HG02610 (cell line): ENCODE results near the gene BTG3.

Source experiments
- ATAC-seq: cut with Tn5 transposase; IDR thresholded peaks from one replicate; pipeline ENCODE4 v1.9.1; 2021; ENCODE audit warnings: mild to moderate bottlenecking, moderate library complexity; ENCODE audit not compliant: unreplicated experiment

The BTG3 gene

GRCh38 chr21:17590430-17590829 lies 22.3 kb downstream of the BTG3 start:
- ATAC-seq = no peak

- no peak for ATAC-seq
Measured at GRCh38 chr21:17585875-17586450, 26.7 kb downstream of the BTG3 start.

GRCh38 chr21:17583898-17584297 lies 28.8 kb downstream of the BTG3 start:
- ATAC-seq = no peak

- ATAC-seq = no peak
Measured at GRCh38 chr21:17580319-17580718, 32.4 kb downstream of the BTG3 start.

GRCh38 chr21:17578876-17579275 lies 33.8 kb downstream of the BTG3 start:
- no peak for ATAC-seq

- ATAC-seq = no peak
Measured at GRCh38 chr21:17578162-17578561, 34.5 kb downstream of the BTG3 start.

GRCh38 chr21:17577701-17578100 lies 35.0 kb downstream of the BTG3 start:
- ATAC-seq = no peak

- no peak for ATAC-seq
Measured at GRCh38 chr21:17576080-17576835, 36.4 kb downstream of the BTG3 start.

- no peak for ATAC-seq
Measured at GRCh38 chr21:17575076-17575475, 37.6 kb downstream of the BTG3 start.

- no peak for ATAC-seq
Measured at GRCh38 chr21:17572431-17572830, 40.3 kb downstream of the BTG3 start.

- ATAC-seq = no peak
Measured at GRCh38 chr21:17570786-17571185, 41.9 kb downstream of the BTG3 start.

- no peak for ATAC-seq
Measured at GRCh38 chr21:17560377-17561025, 52.2 kb downstream of the BTG3 start.

GRCh38 chr21:17554679-17555465 lies 57.8 kb downstream of the BTG3 start:
- ATAC-seq = no peak

GRCh38 chr21:17554120-17554519 lies 58.6 kb downstream of the BTG3 start:
- no peak for ATAC-seq

GRCh38 chr21:17552410-17552809 lies 60.3 kb downstream of the BTG3 start:
- ATAC-seq = no peak

GRCh38 chr21:17550671-17551308 lies 61.9 kb downstream of the BTG3 start:
- ATAC-seq = no peak

- no peak for ATAC-seq
Measured at GRCh38 chr21:17548262-17548661, 64.4 kb downstream of the BTG3 start.

GRCh38 chr21:17545007-17545406 lies 67.7 kb downstream of the BTG3 start:
- ATAC-seq = no peak
